ENCODE results near the gene CDKAL1.

DNA sequence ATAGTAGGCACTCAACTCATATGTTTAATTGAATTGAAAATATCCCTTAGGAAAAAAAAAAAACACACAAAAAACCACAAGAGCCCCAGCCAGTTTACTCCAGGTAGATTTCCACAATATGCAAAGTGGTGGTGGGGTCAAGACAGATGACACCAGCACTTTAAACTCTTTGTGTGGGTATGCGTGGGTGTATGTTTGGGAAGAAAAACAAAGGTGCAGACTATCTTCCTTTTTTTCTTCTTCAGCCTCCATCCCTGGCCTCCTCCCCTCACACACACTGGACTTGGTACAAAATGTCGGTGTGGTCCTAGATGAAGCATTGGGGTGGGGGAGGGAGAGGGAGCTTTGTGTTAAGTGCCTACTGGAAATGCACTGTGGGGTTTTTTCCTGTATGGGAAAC is 42.2 kb upstream of the CDKAL1 start:
- TF ChIP-seq, protein P1, sequence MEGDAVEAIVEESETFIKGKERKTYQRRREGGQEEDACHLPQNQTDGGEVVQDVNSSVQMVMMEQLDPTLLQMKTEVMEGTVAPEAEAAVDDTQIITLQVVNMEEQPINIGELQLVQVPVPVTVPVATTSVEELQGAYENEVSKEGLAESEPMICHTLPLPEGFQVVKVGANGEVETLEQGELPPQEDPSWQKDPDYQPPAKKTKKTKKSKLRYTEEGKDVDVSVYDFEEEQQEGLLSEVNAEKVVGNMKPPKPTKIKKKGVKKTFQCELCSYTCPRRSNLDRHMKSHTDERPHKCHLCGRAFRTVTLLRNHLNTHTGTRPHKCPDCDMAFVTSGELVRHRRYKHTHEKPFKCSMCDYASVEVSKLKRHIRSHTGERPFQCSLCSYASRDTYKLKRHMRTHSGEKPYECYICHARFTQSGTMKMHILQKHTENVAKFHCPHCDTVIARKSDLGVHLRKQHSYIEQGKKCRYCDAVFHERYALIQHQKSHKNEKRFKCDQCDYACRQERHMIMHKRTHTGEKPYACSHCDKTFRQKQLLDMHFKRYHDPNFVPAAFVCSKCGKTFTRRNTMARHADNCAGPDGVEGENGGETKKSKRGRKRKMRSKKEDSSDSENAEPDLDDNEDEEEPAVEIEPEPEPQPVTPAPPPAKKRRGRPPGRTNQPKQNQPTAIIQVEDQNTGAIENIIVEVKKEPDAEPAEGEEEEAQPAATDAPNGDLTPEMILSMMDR (IDR thresholded peaks at IDR 0.05; ENCODE audit: control extremely low read depth in 1 of 3, insufficient read depth in 1 of 3, low read depth in 1 of 3, low read length in 3 of 3) = no peak
- TF ChIP-seq SP2 (IDR thresholded peaks at IDR 0.05; ENCODE audit: low read length) = no peak
- TF ChIP-seq, protein P2, sequence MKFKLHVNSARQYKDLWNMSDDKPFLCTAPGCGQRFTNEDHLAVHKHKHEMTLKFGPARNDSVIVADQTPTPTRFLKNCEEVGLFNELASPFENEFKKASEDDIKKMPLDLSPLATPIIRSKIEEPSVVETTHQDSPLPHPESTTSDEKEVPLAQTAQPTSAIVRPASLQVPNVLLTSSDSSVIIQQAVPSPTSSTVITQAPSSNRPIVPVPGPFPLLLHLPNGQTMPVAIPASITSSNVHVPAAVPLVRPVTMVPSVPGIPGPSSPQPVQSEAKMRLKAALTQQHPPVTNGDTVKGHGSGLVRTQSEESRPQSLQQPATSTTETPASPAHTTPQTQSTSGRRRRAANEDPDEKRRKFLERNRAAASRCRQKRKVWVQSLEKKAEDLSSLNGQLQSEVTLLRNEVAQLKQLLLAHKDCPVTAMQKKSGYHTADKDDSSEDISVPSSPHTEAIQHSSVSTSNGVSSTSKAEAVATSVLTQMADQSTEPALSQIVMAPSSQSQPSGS (IDR thresholded peaks at IDR 0.05; ENCODE audit: low read length) = no peak
- TF ChIP-seq, protein P3, sequence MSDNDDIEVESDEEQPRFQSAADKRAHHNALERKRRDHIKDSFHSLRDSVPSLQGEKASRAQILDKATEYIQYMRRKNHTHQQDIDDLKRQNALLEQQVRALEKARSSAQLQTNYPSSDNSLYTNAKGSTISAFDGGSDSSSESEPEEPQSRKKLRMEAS (IDR thresholded peaks at IDR 0.05) = no peak
- TF ChIP-seq EP300 (IDR thresholded peaks at IDR 0.05; ENCODE audit: borderline replicate concordance in 1 of 2, low read depth in 2 of 2, low read length in 2 of 2) = no peak
- no peak for TF ChIP-seq GABPA (IDR thresholded peaks at IDR 0.05; ENCODE audit: borderline replicate concordance, insufficient read depth, low read length)
- no peak for TF ChIP-seq HDAC2 (IDR thresholded peaks at IDR 0.05; ENCODE audit: borderline replicate concordance in 1 of 2, low read depth in 2 of 2, low read length in 2 of 2)
- TF ChIP-seq NRF1 (IDR thresholded peaks at IDR 0.05; ENCODE audit: low read depth, low read length) = no peak

Measured in H1 (cell line).